ENCODE results near the gene PTGDR2. TPM values are rescaled to one million over a fixed set of nuclear protein-coding genes. Genes with fewer than 3 reads are reported as not detected.

The PTGDR2 gene
- total and polyA plus RNA-seq, 9 of the 15 experiments (the other 6 are each of a cell fraction or from before 2014, with no cell fraction given): 0.51 to 2.6 (median 1.6) TPM

DNA sequence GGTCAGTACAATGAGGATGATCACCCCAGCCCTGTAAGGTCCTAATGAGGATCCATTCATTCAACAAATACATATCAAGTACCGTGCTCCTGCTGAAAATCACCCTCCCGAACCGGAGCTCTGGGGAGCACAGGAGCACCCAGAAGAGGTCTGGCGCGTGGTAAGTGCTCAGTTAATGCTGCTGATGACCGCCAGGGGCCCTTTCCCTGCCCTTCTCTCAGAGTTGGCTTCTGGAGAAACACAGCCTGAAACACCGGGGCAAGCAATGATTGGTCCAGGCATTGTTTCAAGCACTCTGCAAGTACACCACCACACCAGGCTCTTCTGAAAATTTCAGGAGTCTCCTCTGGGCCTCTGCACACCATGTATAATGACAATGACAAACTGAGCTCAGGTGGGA, 17.6 kb downstream of the PTGDR2 start (continued):
- no peak for TF ChIP-seq NFRKB (IDR thresholded peaks at IDR 0.05; ENCODE audit: low read depth)
- TF ChIP-seq RFX7 (CRISPR knock-in tag; IDR thresholded peaks at IDR 0.05): no peak
- TF ChIP-seq RAD21 (CRISPR knock-in tag; conservative IDR thresholded peaks at IDR 0.05 in 1 of 2, IDR thresholded peaks at IDR 0.05 in 1 of 2): peak in 1 of 2 experiments; percentile 61; a peak in 2 of 4 replicates
- no peak for TF ChIP-seq MAZ (CRISPR knock-in tag; conservative IDR thresholded peaks at IDR 0.05 in 1 of 2, IDR thresholded peaks at IDR 0.05 in 1 of 2)
- TF ChIP-seq HDAC2 (IDR thresholded peaks at IDR 0.05): no peak
- TF ChIP-seq, protein P1, sequence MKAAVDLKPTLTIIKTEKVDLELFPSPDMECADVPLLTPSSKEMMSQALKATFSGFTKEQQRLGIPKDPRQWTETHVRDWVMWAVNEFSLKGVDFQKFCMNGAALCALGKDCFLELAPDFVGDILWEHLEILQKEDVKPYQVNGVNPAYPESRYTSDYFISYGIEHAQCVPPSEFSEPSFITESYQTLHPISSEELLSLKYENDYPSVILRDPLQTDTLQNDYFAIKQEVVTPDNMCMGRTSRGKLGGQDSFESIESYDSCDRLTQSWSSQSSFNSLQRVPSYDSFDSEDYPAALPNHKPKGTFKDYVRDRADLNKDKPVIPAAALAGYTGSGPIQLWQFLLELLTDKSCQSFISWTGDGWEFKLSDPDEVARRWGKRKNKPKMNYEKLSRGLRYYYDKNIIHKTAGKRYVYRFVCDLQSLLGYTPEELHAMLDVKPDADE (conservative IDR thresholded peaks at IDR 0.05; ENCODE audit: control insufficient read depth, low read depth, low read length): no peak
- no peak for TF ChIP-seq ZKSCAN3 (CRISPR knock-in tag; IDR thresholded peaks at IDR 0.05)
- no peak for TF ChIP-seq HOXB6 (CRISPR knock-in tag; IDR thresholded peaks at IDR 0.05; ENCODE audit: borderline replicate concordance)
- TF ChIP-seq BRCA1 (IDR thresholded peaks at IDR 0.05): no peak
- no peak for TF ChIP-seq BRCA1 (CRISPR knock-in tag; IDR thresholded peaks at IDR 0.05)
- TF ChIP-seq, protein P2, sequence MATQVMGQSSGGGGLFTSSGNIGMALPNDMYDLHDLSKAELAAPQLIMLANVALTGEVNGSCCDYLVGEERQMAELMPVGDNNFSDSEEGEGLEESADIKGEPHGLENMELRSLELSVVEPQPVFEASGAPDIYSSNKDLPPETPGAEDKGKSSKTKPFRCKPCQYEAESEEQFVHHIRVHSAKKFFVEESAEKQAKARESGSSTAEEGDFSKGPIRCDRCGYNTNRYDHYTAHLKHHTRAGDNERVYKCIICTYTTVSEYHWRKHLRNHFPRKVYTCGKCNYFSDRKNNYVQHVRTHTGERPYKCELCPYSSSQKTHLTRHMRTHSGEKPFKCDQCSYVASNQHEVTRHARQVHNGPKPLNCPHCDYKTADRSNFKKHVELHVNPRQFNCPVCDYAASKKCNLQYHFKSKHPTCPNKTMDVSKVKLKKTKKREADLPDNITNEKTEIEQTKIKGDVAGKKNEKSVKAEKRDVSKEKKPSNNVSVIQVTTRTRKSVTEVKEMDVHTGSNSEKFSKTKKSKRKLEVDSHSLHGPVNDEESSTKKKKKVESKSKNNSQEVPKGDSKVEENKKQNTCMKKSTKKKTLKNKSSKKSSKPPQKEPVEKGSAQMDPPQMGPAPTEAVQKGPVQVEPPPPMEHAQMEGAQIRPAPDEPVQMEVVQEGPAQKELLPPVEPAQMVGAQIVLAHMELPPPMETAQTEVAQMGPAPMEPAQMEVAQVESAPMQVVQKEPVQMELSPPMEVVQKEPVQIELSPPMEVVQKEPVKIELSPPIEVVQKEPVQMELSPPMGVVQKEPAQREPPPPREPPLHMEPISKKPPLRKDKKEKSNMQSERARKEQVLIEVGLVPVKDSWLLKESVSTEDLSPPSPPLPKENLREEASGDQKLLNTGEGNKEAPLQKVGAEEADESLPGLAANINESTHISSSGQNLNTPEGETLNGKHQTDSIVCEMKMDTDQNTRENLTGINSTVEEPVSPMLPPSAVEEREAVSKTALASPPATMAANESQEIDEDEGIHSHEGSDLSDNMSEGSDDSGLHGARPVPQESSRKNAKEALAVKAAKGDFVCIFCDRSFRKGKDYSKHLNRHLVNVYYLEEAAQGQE (IDR thresholded peaks at IDR 0.05; ENCODE audit: borderline replicate concordance): 0 out of 2 replicates have a peak, but pooled peaks have one; percentile 30
- TF ChIP-seq, protein P2 (CRISPR knock-in tag; IDR thresholded peaks at IDR 0.05; ENCODE audit: low read depth): no peak
- no peak for TF ChIP-seq U2AF2 (optimal IDR thresholded peaks at IDR 0.05; ENCODE audit: low read depth, low read length)
- TF ChIP-seq, protein P3, sequence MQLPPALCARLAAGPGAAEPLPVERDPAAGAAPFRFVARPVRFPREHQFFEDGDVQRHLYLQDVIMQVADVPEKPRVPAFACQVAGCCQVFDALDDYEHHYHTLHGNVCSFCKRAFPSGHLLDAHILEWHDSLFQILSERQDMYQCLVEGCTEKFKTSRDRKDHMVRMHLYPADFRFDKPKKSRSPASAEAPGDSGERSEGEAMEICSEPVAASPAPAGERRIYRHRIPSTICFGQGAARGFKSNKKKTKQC (CRISPR knock-in tag; IDR thresholded peaks at IDR 0.05): no peak

Measured in K562 (cell line).